Breast epithelium (tissue), 4 donors: ENCODE data around the gene MRPS2. TPM values are rescaled to one million over a fixed set of nuclear protein-coding genes. Genes with fewer than 3 reads are reported as not detected.

Experiments used
- DNase-seq, 2 donors: peaks; one replicate each; pipeline ENCODE4 v3.0.0-alpha.2; 2019; ENCODE audit warnings: low spot score in 2 of 2
- H3K27ac ChIP-seq, 2 donors: fragments of 200-600 bp; sonication (generic) in 1 of 2; one replicate each; pipeline ENCODE4 v1.5.1; 2016 to 2019; ENCODE audit warnings: mild to moderate bottlenecking in 1 of 2
- H3K27me3 ChIP-seq, 2 donors: fragments of 200-600 bp; sonication (generic) in 1 of 2; one replicate each; pipeline versions ENCODE4 v1.5.1 to v1.6.0; 2017 to 2019; ENCODE audit warnings: control low read depth in 1 of 2, mild to moderate bottlenecking in 1 of 2
- H3K36me3 ChIP-seq: fragments of 200-600 bp; one replicate; pipeline ENCODE4 v1.5.1; 2019
- H3K4me1 ChIP-seq, 2 donors: fragments of 200-600 bp; sonication (generic); one replicate each; pipeline ENCODE4 v1.5.1; 2016 to 2019; ENCODE audit warnings: control low read depth in 1 of 2
- H3K4me3 ChIP-seq, 3 donors: fragments of 200-600 bp; sonication (generic); 1 replicate in 2 of 3; 2 replicates in 1 of 3; pipeline ENCODE4 v1.5.1; 2016 to 2019; ENCODE audit warnings: mild to moderate bottlenecking in 3 of 3, moderate library complexity in 2 of 3
- H3K9me3 ChIP-seq, 2 donors: fragments of 200-600 bp; sonication (generic) in 1 of 2; one replicate each; pipeline ENCODE4 v1.5.1; 2016 to 2019; ENCODE audit warnings: control low read depth in 1 of 2
- POLR2A ChIP-seq: fragments of 450-650 bp; IDR thresholded peaks from one replicate; pipeline ENCODE4 v1.6.1; 2016; ENCODE audit warnings: antibody characterized with exemption, mild to moderate bottlenecking, moderate library complexity
- POLR2AphosphoS5 ChIP-seq, 3 donors: sonication (generic); formaldehyde crosslinking; IDR thresholded peaks; one replicate each; pipeline ENCODE4 v1.6.1; 2017; ENCODE audit warnings: antibody characterized with exemption in 3 of 3
- intact Hi-C: fragments of 100-400 bp; cut with DNase I; formaldehyde crosslinking; loops from one replicate; pipeline ENCODE4 v1.15.1; 2023; ENCODE audit warnings: low total_unique reads
- total RNA-seq, 3 donors: library from RNA; depleted of rRNA; stranded (reverse); fragments of >200 nt; gene quantifications; one replicate each; pipeline ENCODE4 v1.1.0, GENCODE V29; 2016
- TF ChIP-seq, protein P1 (sequence below), 3 donors: fragments of 450-650 bp; IDR thresholded peaks; one replicate each; pipeline ENCODE4 v1.5.1; 2016 to 2017; ENCODE audit warnings: antibody characterized with exemption in 3 of 3, mild to moderate bottlenecking in 3 of 3, moderate library complexity in 3 of 3

Gene MRPS2
- total RNA-seq, 3 donors from 2014 or later, result 35.4 to 39.8 (median 36.7) TPM

DNA sequence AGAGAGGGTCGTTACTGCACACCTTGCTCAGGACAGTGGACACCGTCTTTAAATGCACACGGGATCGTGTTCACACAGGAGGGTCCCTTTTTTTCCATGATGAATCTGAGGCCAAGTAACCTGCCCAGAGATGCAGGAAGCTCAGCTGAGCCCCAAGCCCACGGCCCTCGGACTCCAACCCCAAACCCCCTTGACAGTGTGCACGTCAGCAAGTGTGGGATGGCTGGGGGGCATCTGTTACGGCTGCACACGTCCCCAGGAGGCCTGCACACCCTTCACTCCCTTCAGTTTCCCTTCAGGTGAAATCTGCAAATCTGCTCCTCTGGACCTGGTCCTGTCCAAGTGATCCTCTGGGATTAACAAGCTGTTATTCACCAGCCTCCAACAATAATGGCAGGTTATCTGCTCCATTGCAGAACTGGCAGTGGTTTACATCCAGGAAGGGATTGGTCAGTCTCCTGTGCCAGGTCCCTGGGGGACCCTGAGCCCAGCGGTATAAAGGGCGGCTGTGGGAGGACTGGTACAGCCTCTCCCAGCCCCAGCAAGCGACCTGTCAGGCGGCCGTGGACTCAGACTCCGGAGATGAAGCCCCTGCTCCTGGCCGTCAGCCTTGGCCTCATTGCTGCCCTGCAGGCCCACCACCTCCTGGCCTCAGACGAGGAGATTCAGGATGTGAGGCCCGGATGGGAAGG is 20.6 kb downstream of the MRPS2 start, which contains the start of gene LCN1:
Gene LCN1, plus strand, starts transcription at position 525 of the 692 bp plus-strand sequence. Its CDS starts 58 bp downstream, at position 583.
- H3K4me3 ChIP-seq, result no peak within 1 kb of the TSS
- H3K4me1 ChIP-seq, result no peaks in the 10 kb centered on the region
- intact Hi-C loops, result no loop called here
- no peaks in the 10 kb centered on the region for H3K36me3 ChIP-seq
- no peaks in the 10 kb centered on the region for H3K9me3 ChIP-seq
- peaks cover 0 to 23% of the 10 kb centered on the region in 2 donors for H3K27me3 ChIP-seq
- TF ChIP-seq POLR2A, result no peak
- no peak within 1 kb of the TSS for H3K27ac ChIP-seq
- DNase-seq, result no peak

DNA sequence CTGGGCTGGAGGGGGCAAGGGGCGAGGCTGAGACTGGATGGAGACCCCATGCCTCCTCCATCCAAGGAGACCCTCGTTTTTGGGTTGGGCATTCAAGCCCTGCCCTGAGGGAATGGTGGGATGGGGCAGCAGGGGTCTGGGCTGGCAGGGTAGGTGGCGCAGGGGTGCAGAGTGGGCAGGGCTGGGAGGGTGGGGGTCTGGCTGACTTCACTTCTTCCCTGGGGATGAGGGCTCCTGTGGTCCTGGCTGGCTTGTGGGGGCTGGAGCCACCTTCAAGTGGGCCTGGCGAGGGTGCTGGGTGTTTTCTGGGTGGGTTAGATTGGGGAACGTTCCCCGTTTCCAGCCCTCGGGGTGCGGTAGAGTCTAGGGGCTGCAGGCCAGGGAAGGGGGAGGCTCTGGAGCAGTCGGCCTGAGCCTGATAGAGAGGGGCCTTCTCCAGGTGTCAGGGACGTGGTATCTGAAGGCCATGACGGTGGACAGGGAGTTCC is 21.2 kb downstream of the MRPS2 start:
- no peak for DNase-seq
- Histone ChIP-seq H3K9me3 (no peaks in the 10 kb centered on the region), H3K36me3 (no peaks in the 10 kb centered on the region), H3K4me3 (no peak overlapping the region), H3K27me3 (peaks cover 0 to 23% of the 10 kb centered on the region in 2 donors), H3K27ac (no peak overlapping the region), H3K4me1 (no peaks in the 10 kb centered on the region)
- TF ChIP-seq POLR2A (no peak), POLR2AphosphoS5 (IDR thresholded peaks at IDR 0.05) (no peak)
- TF ChIP-seq, protein P1, sequence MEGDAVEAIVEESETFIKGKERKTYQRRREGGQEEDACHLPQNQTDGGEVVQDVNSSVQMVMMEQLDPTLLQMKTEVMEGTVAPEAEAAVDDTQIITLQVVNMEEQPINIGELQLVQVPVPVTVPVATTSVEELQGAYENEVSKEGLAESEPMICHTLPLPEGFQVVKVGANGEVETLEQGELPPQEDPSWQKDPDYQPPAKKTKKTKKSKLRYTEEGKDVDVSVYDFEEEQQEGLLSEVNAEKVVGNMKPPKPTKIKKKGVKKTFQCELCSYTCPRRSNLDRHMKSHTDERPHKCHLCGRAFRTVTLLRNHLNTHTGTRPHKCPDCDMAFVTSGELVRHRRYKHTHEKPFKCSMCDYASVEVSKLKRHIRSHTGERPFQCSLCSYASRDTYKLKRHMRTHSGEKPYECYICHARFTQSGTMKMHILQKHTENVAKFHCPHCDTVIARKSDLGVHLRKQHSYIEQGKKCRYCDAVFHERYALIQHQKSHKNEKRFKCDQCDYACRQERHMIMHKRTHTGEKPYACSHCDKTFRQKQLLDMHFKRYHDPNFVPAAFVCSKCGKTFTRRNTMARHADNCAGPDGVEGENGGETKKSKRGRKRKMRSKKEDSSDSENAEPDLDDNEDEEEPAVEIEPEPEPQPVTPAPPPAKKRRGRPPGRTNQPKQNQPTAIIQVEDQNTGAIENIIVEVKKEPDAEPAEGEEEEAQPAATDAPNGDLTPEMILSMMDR (IDR thresholded peaks at IDR 0.05), result no peak
- intact Hi-C loops, result no loop called here

DNA sequence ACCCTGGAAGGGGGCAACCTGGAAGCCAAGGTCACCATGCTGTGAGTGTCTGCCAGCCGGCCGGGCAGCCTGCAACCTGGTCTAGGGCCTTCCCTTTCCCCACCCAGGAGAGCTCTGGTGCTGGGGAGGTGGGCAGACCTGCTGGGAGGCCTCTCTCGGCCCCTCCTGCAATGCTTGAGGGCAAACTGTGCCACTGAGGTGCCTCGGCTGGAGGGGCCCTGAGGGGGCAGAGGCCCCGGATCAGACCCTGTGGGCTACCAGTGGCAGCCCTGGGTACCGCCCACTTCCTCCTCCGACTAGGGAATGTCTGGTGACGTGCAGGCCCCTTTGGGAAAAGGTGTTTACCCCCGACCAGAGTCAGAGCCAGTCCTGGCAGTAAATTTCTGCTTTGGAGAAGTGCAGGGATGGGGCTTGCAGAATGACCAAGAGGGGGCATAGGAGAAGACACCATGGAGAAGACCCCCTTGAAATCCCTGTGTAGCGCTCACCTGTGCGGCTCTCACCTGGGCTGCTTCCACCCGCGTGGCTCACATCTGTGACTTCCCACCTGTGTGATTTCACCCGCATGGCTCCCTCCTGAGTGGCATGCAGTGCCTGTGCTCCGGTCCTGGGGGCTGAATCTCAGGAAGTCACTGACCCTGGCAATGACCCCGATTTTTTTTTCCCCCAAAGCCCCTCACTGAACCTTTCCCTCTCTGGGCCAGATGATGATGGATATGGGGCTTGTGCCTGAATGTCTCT is 21.8 kb downstream of the MRPS2 start:
- H3K27ac ChIP-seq, result no peak overlapping the region
- no peak for TF ChIP-seq POLR2AphosphoS5 (IDR thresholded peaks at IDR 0.05)
- TF ChIP-seq, protein P1 (IDR thresholded peaks at IDR 0.05), result no peak
- TF ChIP-seq POLR2A, result no peak
- H3K4me3 ChIP-seq, result no peak overlapping the region
- intact Hi-C loops, result no loop called here
- no peaks in the 10 kb centered on the region for H3K9me3 ChIP-seq
- peaks cover 0 to 23% of the 10 kb centered on the region in 2 donors for H3K27me3 ChIP-seq
- H3K4me1 ChIP-seq, result no peaks in the 10 kb centered on the region
- no peaks in the 10 kb centered on the region for H3K36me3 ChIP-seq
- DNase-seq, result peak in 1 of 2 donors; percentile 43

DNA sequence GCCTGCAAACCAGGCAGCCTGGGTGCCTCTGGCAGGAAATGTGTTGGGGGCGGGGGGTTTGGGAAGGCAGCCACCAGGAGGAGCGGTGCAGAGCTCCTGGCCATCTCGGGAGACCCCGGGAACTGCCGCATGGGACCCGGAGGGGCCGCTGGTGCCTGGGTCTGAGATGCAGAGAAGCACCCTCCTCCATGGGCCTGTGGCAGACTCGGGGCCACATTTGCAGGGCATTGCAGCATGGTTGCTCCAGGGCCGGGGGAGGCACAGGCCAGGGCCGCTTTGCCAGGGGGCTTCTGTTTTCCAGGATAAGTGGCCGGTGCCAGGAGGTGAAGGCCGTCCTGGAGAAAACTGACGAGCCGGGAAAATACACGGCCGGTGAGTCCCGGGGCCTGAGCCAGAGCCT is 22.4 kb downstream of the MRPS2 start:
- TF ChIP-seq POLR2AphosphoS5 (IDR thresholded peaks at IDR 0.05) (no peak), POLR2A (no peak)
- TF ChIP-seq, protein P1 (IDR thresholded peaks at IDR 0.05), result no peak
- peak in 1 of 2 donors; percentile 34 for DNase-seq
- H3K4me1 ChIP-seq, result no peaks in the 10 kb centered on the region
- H3K36me3 ChIP-seq, result no peaks in the 10 kb centered on the region
- peaks cover 0 to 23% of the 10 kb centered on the region in 2 donors for H3K27me3 ChIP-seq
- no peaks in the 10 kb centered on the region for H3K9me3 ChIP-seq
- intact Hi-C loops, result no loop called here
- no peak overlapping the region for H3K4me3 ChIP-seq
- no peak overlapping the region for H3K27ac ChIP-seq

DNA sequence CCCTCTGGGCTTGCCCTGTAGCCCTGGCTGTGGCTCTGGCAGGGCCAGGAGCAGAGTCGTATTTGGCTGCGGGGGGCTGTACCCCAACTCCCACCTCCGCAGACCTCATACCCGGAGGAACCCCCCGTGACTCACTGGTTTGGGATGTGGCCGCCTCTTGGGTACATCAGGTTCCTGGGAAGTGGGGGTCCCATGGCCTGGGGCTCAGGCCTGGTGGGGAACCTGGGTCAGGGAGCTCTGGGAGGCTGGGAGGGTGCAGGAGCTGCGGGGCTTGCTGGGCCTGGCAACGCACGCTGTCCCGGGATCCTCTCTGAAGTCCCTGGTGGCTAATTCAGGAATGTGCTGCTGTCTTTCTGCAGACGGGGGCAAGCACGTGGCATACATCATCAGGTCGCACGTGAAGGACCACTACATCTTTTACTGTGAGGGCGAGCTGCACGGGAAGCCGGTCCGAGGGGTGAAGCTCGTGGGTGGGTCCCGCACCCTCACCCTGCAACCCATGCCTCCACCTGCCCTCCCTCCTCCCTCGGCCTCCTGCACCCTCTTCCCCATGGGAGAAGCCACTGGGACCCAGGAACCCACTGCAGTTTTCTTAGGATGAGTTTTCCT is 23.1 kb downstream of the MRPS2 start:
- Histone ChIP-seq H3K36me3 (no peaks in the 10 kb centered on the region), H3K9me3 (no peaks in the 10 kb centered on the region), H3K27me3 (peaks cover 0 to 23% of the 10 kb centered on the region in 2 donors), H3K4me1 (no peaks in the 10 kb centered on the region), H3K4me3 (no peak overlapping the region), H3K27ac (no peak overlapping the region)
- intact Hi-C loops, result no loop called here
- TF ChIP-seq, protein P1 (IDR thresholded peaks at IDR 0.05), result no peak
- TF ChIP-seq POLR2A, result no peak
- no peak for TF ChIP-seq POLR2AphosphoS5 (IDR thresholded peaks at IDR 0.05)
- DNase-seq, result peak in 1 of 2 donors; percentile 31
